Gastrocnemius medialis (tissue), 4 donors: ENCODE results near the gene SMAD3. TPM values are rescaled to one million over a fixed set of nuclear protein-coding genes. Genes with fewer than 3 reads are reported as not detected.

Source experiments
- ATAC-seq, 2 donors: fragments of 150-250 bp; one replicate each; pipeline ENCODE4 v1.9.1; 2016
- DNase-seq, 2 donors: peaks; one replicate each; pipeline ENCODE4 v3.0.0-alpha.2; 2019
- H3K27ac ChIP-seq, 4 donors: fragments of 200-600 bp; sonication (generic); 1 replicate in 1 of 4; 2 replicates in 3 of 4; pipeline ENCODE4 v1.5.1; 2016 to 2018; ENCODE audit warnings: mild to moderate bottlenecking in 2 of 4, moderate library complexity in 1 of 4
- H3K27me3 ChIP-seq, 3 donors: fragments of 200-600 bp; sonication (generic) in 2 of 3; 1 replicate in 1 of 3; 2 replicates in 2 of 3; pipeline versions ENCODE4 v1.5.1 to v1.6.0; 2016 to 2019; ENCODE audit warnings: mild to moderate bottlenecking in 1 of 3, moderate library complexity in 1 of 3
- H3K36me3 ChIP-seq, 2 donors: fragments of 200-600 bp; sonication (generic) in 1 of 2; one replicate each; pipeline ENCODE4 v1.5.1; 2017 to 2018
- H3K4me1 ChIP-seq, 2 donors: fragments of 200-600 bp; sonication (generic) in 1 of 2; one replicate each; pipeline ENCODE4 v1.5.1; 2016 to 2017; ENCODE audit warnings: mild to moderate bottlenecking in 2 of 2
- H3K4me3 ChIP-seq, 4 donors: fragments of 200-600 bp; sonication (generic) in 3 of 4; 1 replicate in 1 of 4; 2 replicates in 3 of 4; pipeline ENCODE4 v1.5.1; 2016 to 2019; ENCODE audit warnings: mild to moderate bottlenecking in 2 of 4
- H3K9me3 ChIP-seq, 3 donors: fragments of 200-600 bp; sonication (generic) in 2 of 3; 1 replicate in 1 of 3; 2 replicates in 2 of 3; pipeline ENCODE4 v1.5.1; 2016 to 2019
- POLR2A ChIP-seq, 2 donors: fragments of 450-650 bp; IDR thresholded peaks; one replicate each; pipeline ENCODE4 v1.6.1; 2017; ENCODE audit warnings: antibody characterized with exemption in 2 of 2, mild to moderate bottlenecking in 2 of 2, moderate library complexity in 2 of 2
- in situ Hi-C, 4 donors: fragments of 200-750 bp; cut with MboI; loops; one replicate each; pipeline versions ENCODE4 v1.15.0 to v1.8.0; 2017; ENCODE audit warnings: low sequenced_read_pairs in 4 of 4
- intact Hi-C: fragments of 100-400 bp; cut with DNase I; formaldehyde crosslinking; loops from one replicate; pipeline ENCODE4 v1.15.1; 2023; ENCODE audit warnings: low total_unique reads
- total RNA-seq, 4 donors: library from RNA; depleted of rRNA; stranded (reverse); fragments of >200 nt; gene quantifications; one replicate each; pipeline versions ENCODE4 v1.1.0 to v1.2.3, GENCODE V29; 2016
- TF ChIP-seq, protein P1 (sequence below), 5 experiments: fragments of 450-650 bp in 3 of 5; fragments of 200-600 bp in 2 of 5; sonication (generic) in 2 of 5; IDR thresholded peaks in 4 of 5; conservative IDR thresholded peaks in 1 of 5; 1 replicate in 4 of 5; 2 replicates in 1 of 5; pipeline ENCODE4 v1.5.1; 2016 to 2019; ENCODE audit warnings: antibody characterized with exemption in 5 of 5, mild to moderate bottlenecking in 3 of 5, moderate library complexity in 3 of 5

Gene SMAD3
- total RNA-seq, 4 donors from 2014 or later = 15.9 to 61.7 (median 26.3) TPM

DNA sequence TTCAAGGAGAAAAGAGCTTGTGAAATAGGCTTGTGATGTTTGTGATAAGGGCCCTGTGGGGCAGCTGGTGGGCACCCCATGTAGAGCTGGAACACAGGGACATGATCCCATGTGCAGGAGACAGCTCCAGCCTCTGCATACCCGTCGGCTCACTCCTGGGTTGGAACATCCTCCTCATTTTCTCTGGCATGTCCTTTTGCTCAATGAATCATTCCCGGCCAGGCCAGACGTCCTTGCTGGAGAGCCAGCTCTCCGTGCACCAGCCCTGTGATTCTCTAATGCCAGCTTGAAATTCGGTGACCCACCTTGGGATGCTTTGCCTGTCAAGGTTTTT lies 77.3 kb downstream of the SMAD3 start:
- DNase-seq = peak; percentile 54 to 76
- Histone ChIP-seq H3K27ac (peak overlapping the region; percentile 46 to 73 (median 66)), H3K27me3 (no peaks in the 10 kb centered on the region), H3K4me3 (no peak overlapping the region), H3K36me3 (no peaks in the 10 kb centered on the region), H3K4me1 (peaks cover 96 to 98% of the 10 kb centered on the region in 2 donors), H3K9me3 (no peaks in the 10 kb centered on the region)
- in situ Hi-C loops (loop anchor here in 1 of 4 donors (25.0 kb wide), 1 partner anchor 95 kb away; no protein-coding TSS in a partner anchor), intact Hi-C loops (no loop called here)
- peak; percentile 73 to 78 for ATAC-seq
- no peak for TF ChIP-seq POLR2A (IDR thresholded peaks at IDR 0.05)
- TF ChIP-seq, protein P1, sequence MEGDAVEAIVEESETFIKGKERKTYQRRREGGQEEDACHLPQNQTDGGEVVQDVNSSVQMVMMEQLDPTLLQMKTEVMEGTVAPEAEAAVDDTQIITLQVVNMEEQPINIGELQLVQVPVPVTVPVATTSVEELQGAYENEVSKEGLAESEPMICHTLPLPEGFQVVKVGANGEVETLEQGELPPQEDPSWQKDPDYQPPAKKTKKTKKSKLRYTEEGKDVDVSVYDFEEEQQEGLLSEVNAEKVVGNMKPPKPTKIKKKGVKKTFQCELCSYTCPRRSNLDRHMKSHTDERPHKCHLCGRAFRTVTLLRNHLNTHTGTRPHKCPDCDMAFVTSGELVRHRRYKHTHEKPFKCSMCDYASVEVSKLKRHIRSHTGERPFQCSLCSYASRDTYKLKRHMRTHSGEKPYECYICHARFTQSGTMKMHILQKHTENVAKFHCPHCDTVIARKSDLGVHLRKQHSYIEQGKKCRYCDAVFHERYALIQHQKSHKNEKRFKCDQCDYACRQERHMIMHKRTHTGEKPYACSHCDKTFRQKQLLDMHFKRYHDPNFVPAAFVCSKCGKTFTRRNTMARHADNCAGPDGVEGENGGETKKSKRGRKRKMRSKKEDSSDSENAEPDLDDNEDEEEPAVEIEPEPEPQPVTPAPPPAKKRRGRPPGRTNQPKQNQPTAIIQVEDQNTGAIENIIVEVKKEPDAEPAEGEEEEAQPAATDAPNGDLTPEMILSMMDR (IDR thresholded peaks at IDR 0.05 in 4 of 5, conservative IDR thresholded peaks at IDR 0.05 in 1 of 5) = no peak

DNA sequence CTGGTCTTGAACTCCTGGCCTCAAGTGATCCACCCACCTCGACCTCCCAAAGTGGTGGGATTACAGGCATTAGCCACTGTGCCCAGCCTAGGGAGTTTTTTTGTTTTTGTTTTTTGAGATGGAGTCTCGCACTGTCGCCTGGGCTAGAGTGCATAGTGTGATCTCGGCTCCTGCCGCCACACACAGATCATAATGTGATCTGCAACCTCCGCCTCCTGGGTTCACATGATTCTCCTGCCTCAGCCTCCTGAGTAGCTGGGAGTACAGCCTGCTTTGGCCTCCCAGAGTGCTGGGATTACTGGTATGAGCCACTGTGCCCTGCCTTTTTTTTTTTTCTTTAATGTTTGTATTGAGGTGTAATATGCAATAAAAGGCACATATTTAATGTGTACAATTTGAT lies 78.2 kb downstream of the SMAD3 start:
- no peaks in the 10 kb centered on the region for H3K9me3 ChIP-seq
- peak overlapping the region in 3 of 4 donors; percentile 46 to 73 (median 64) for H3K27ac ChIP-seq
- DNase-seq (no peak), ATAC-seq (no peak)
- H3K36me3 ChIP-seq = no peaks in the 10 kb centered on the region
- H3K4me3 ChIP-seq = no peak overlapping the region
- no peaks in the 10 kb centered on the region for H3K27me3 ChIP-seq
- intact Hi-C loops = no loop called here
- TF ChIP-seq POLR2A (IDR thresholded peaks at IDR 0.05) = no peak
- TF ChIP-seq, protein P1 (IDR thresholded peaks at IDR 0.05 in 4 of 5, conservative IDR thresholded peaks at IDR 0.05 in 1 of 5) = no peak
- in situ Hi-C loops = loop anchor here in 1 of 4 donors (25.0 kb wide), 1 partner anchor 94 kb away; no protein-coding TSS in a partner anchor
- peaks cover 96 to 98% of the 10 kb centered on the region in 2 donors for H3K4me1 ChIP-seq

DNA sequence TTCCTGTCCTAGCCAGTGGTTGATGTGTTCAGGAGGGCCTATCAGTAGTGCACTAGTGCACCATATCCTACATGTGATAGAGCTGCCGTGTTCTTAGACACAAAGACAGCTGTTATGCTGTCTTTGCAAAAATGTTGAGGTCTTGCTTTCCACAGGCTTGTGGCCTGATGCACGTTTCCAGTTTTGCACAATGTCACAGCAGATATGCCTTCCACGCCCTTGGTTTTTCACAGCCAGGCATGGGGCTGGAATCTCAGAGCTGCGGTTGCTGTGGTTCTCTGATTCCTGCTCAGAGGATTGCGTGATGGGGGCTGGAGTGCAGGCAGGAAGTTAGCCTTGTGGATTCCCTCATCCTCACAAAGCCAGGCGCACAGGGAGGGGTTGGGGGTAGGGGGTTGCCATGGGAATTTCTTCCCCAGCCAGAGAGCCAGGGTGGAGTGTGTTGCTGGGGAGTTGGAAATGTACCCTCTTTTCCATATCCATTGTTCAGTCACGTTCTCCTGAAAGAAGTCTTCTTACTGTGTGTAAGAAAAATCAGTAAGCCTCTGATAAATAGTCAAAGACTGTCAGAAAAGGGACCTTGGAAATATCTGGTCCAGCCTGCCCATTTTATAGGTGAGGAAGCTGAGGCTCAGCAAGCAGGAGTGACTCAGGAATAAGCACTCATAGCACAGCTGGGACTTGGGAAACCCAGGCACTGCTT lies 79.4 kb downstream of the SMAD3 start:
- in situ Hi-C loops = loop anchor here in 1 of 4 donors (25.0 kb wide), 1 partner anchor 93 kb away; no protein-coding TSS in a partner anchor

DNA sequence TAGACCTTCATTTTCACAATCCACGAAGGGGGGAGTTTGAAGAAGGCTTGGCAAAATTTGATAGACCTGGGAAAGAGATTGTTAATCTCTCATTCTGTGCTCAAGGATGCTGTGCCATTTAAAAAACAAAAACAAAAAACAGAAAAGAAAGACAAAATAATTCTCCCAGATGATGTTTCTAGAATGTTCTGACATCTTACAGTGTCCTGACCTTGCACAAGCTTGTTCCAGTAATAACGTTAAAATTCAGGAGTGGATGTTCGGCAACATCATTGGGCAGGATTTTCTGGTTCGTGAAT lies 79.9 kb downstream of the SMAD3 start:
- peak overlapping the region; percentile 77 to 81 (median 80) for H3K27ac ChIP-seq
- no peaks in the 10 kb centered on the region for H3K9me3 ChIP-seq
- H3K36me3 ChIP-seq = no peaks in the 10 kb centered on the region
- ATAC-seq (no peak), DNase-seq (no peak)
- intact Hi-C loops (loop anchor here (5.0 kb wide), 1 partner anchor 107 kb away; the partner anchor contains the start of genes AAGAB and IQCH), in situ Hi-C loops (loop anchor here in 1 of 4 donors (25.0 kb wide), 1 partner anchor 92 kb away; no protein-coding TSS in a partner anchor)
- peaks cover 96 to 97% of the 10 kb centered on the region in 2 donors for H3K4me1 ChIP-seq
- TF ChIP-seq POLR2A (IDR thresholded peaks at IDR 0.05) = no peak
- TF ChIP-seq, protein P1 (IDR thresholded peaks at IDR 0.05 in 4 of 5, conservative IDR thresholded peaks at IDR 0.05 in 1 of 5) = no peak
- no peaks in the 10 kb centered on the region for H3K27me3 ChIP-seq
- no peak overlapping the region for H3K4me3 ChIP-seq

More for the DNA sequence above, 79.4 kb downstream of the SMAD3 start:
- DNase-seq = no peak
- peaks cover 96% of the 10 kb centered on the region in 2 donors for H3K4me1 ChIP-seq
- H3K36me3 ChIP-seq = no peaks in the 10 kb centered on the region
- TF ChIP-seq, protein P1 (IDR thresholded peaks at IDR 0.05 in 4 of 5, conservative IDR thresholded peaks at IDR 0.05 in 1 of 5) = no peak
- TF ChIP-seq POLR2A (IDR thresholded peaks at IDR 0.05) = no peak
- peak in 1 of 2 donors; percentile 0 for ATAC-seq
- H3K9me3 ChIP-seq = no peaks in the 10 kb centered on the region
- H3K4me3 ChIP-seq = no peak overlapping the region
- intact Hi-C loops = loop anchor here (5.0 kb wide), 1 partner anchor 108 kb away; the partner anchor contains the start of genes AAGAB and IQCH
- no peaks in the 10 kb centered on the region for H3K27me3 ChIP-seq
- H3K27ac ChIP-seq = peak overlapping the region; percentile 77 to 81 (median 80)
